GM18502 (cell line): ENCODE results near the gene ETS1.

Experiments
- ATAC-seq: cut with Tn5 transposase; IDR thresholded peaks from one replicate; pipeline ENCODE4 v1.9.1; 2021; ENCODE audit warnings: mild to moderate bottlenecking; ENCODE audit not compliant: unreplicated experiment, poor library complexity

The ETS1 gene

DNA sequence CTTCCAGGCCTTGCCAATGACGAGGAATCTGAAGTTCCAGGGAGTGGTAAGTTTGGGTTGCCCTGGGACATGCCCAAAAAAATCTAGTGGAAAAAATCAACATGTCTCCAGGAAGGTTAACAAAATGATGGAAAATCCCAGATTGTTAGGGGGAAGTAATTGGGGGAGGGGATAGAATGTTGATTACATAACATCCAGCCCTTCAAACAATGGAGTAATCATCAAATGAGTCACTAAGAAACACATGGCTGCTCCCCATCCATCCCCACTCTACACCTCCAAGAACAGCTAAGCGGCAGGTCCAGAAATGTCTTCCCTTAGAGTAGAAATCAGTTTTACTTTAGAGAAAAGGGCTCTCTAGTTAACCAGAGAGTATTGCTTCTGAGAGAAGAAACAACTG, 94.9 kb downstream of the ETS1 start:
- no peak for ATAC-seq

DNA sequence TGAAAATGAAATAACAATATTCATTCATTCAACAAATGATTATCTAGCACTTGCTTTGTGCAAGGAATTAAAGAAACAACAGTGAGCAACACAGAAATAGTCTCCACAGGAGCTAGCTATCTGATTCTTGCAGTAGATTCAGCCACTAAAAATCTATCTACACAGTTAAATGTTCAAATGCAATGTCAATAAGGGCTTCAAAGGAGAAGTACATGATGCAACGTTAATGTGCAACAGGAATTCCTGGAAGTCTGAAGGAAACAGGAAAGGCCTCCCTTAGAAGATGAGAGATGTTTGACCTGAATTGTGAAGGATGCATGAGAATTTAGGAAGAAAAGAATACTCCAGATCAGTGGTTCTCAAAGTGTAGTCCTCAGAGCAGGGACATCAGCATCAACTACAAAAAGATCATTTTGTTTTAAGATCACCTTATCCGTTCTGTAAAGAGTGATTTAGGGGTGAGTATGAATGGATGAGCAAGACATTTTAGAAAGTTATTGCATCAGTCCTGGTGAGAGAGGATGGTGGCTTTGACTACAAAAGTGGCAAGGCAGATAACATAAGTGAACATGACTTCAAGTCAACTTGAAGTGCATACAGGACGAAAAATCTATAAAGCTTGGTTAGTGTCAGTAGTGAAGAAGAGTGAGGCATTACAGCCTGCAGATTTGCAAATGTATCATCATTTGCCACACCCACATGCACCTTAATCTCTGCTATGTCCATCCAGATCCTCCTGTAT, 96.0 kb downstream of the ETS1 start:
- no peak for ATAC-seq

DNA sequence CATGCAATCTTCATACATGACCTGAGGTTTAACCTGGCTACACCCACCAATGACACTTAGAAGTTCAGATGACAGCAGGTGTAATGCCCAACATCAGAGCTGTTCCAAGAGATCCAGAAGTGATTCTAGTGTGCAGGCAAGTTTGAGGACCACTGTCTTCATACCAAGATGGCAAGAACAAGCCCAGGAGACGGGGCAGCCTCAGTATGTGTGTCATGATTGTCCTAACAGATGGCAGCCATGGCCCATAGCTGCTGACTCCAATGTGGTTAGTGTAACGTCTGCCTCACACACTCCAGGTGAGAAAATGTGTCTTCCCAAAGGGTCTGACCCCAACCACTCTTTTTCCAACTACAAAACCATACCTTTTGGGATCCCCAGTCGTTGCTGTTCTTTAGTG, 97.3 kb downstream of the ETS1 start:
- ATAC-seq = no peak

DNA sequence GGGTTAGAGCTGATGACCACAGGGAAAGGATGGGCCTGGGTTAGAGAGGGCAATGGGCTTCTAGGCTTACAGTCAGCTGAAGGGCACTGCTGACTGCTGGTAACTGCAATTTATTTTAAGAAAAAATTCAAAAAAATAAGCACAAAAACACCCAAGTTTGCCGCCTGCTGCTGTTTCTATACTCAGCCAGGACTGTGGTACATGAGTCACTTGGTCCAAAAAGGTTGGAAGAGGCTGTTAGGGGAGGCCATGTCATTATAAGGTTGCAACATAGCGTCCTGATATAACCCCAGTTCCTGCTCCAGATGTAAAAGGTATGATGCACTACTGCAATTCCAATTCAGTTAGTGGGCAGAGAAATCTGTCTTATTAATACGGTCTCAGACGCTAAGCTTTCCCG, 98.9 kb downstream of the ETS1 start:
- no peak for ATAC-seq

DNA sequence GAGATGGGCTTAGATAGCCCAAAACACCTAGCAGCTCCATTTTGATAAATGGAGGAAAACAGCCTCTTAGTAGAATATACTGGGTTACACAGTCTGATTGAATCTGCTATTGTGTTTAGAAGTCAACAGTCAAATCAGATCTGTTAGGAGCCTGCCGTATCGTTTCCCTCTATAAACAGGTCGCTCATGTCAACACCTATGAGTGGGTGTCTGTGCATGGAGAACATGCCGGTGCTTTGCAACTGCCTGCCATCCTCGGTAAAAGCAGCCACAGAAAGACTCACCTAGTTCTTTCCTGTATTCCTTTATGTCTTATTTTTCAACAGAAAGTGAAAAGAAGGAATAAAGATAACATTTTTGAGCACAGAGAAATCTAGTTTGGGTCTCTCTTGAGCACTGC, 99.4 kb downstream of the ETS1 start:
- ATAC-seq = no peak

DNA sequence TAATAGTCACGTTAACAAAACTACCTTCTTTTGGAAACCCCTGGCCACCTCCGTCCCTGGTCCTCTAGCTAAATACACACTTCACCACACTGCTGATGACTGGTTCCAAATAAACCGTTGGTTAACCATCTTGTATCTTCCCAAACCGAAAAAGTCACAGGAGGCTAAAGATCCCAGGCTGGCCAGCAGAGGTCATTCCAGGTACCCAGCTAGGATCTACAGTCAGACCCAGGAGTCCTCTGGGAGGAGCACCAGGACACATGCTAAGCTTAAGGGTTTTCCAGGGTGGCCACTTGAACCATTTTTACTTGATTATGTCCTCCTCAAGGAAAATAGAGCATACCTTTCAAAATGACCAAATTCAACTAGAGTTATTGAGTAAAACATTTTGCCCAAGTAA, 103.2 kb downstream of the ETS1 start:
- ATAC-seq = no peak

DNA sequence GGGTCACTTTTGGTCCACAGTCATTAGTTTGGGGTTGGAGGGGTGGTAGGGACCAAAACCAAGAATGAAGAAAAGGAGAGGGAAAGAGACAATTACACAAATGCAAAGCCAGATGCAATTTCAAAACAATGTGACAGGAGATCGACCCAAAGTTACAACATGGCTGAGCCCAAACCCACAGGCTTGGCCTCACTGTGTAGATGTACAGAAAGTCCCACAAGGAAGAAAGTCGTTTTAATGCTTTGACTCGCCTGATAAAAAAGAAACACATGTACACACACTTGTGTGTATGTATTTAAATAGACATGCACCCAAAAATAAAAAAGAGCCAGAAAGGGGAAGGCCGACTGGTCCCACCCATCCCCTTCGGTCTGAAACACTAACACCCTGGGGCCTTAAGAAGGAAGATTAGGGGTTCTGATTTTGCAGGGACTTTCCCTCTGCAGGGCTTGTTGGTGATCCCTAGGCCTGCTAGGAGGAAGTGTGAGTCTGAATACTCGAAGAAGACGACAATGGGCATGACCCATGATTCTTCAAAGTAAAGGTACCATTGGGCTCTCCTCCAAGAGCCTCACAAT, 104.1 kb downstream of the ETS1 start:
- ATAC-seq = peak; percentile 81

DNA sequence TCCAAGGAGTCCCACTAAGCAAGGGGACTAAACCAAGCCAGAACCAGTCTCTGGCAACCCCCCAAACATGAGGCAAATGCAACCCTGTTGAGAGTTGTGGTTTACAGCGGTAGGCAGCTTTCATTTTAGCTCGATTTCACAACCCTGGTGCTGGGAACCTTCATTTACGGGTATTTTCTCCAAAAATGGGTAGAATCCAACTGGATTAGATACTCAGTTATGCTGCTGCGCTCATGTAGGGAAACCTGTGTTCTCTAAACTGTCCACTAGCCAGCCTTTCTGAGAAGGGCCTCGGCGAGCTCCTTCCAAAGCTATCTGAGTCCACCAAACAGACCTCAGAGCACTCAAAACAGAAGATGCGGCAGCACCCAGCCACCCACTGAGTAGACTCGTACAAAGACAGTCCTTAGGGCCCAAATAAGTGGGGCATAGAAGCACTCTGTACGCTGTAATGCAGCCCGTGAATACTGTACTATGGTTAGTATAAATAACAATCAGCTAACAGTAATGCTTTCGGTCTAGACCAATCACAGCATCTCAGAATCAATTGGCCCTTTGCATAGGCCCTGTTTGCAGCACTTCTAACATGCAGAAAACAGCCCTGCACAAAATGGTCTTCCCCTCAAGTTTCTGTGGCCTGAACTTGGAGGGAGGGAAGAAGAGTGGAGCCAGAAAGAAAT, 104.7 kb downstream of the ETS1 start:
- ATAC-seq = peak; percentile 69

DNA sequence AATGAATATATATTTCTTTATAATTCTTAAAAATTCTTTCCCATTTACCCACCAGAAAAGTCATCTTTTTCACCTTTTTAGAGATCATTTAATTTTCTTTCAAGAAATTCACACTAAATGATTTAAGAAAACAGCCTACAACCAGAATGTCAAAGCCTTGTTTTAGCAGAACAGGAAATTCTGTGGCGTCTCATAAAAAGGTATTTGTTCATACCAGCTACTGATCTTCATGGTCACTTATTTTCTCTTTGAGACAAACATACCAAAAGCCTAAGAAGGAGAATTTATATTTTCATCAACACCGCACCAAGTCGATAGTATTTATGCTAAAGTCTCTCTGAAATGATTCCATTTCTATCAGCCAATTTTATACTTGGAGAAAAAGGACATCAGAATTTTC, 105.3 kb downstream of the ETS1 start:
- no peak for ATAC-seq

DNA sequence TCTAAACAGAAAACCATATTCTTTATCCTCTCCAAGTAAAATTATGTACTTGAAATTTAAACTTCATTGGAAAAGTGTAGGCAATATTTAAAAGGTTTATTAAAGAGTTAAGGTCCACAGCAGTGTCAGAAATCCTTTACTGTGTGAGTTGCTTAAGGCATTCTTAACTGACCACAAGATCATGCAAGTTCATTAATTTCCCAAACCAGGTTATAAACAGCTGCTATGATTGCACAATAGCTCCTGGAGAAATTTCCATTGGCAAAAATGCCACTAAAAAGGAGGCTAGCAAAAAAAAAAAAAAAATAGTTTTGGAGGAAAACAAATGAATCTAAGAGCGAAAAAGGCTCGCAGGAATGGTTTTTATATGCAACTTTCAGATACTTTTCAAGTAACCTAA, 106.2 kb downstream of the ETS1 start:
- ATAC-seq = no peak

DNA sequence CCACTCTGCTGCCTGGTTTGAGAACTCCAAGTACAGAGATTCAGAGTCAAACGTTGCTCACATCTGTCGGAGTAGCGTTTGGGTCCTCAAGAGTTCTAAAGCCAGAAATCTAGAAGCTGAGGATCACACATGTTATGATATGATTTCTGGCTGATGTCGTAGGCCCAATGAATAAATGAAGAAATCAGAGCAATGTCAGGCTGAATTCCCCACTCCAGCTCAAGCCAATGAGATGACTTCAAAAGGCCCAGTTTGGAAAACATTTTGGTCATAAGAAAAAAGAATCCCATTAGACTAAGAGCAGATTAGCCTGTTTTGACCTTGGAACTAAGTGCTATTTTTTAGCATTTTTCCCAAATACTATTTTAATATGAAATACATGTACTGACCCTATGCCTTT, 106.7 kb downstream of the ETS1 start:
- no peak for ATAC-seq

DNA sequence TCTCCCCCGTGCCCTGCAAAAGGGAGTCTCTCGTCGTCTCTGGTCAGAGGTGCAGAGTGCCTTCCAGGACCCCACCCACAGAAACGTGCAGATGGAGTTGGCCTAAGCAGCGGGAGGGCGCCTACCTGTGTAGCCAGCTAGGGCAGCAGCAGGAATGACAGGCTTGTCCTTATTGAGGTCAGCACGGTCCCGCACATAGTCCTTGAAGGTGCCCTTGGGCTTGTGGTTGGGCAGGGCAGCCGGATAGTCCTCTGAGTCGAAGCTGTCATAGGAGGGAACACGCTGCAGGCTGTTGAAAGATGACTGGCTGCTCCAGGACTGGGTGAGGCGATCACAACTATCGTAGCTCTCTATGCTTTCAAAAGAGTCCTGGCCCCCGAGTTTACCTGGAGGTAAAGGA, 107.3 kb downstream of the ETS1 start:
- ATAC-seq = no peak

DNA sequence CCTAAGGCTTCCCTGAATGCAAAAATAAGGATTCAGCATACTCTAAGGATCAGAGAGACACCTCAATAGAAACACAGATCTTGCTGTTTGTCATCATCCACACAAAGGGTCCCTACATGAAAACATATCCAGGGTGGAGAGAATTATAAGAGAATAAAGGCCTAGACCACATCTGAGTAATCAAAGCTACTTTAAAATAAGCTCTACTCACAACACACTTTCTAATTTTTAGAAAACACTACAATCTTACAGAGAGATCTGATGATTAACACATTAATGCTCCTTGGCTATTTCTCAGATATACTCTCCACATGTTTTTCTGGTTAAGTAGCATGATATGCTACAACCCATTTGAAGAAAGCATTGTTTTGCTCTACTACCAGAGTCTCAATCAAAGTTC, 108.2 kb downstream of the ETS1 start:
- no peak for ATAC-seq

DNA sequence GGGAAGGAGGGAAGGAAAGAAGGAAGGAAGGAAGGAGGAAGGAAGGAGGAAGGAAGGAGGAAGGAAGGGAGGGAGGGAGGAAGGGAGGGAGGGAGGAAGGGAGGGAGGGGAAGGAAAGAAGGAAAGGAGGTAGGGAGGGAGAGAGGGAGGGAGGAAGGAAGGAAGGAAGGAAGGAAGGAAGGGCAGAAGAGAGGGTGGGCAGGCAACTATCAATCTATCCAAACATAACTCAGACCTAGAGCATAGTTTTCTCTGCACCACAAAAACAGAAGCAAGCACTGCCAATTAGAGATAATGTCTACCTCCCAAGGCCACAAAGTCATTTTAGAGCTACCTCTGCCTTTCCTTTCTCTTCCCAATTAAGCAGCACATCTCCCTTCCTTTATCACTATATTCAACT, 109.1 kb downstream of the ETS1 start:
- ATAC-seq = no peak

DNA sequence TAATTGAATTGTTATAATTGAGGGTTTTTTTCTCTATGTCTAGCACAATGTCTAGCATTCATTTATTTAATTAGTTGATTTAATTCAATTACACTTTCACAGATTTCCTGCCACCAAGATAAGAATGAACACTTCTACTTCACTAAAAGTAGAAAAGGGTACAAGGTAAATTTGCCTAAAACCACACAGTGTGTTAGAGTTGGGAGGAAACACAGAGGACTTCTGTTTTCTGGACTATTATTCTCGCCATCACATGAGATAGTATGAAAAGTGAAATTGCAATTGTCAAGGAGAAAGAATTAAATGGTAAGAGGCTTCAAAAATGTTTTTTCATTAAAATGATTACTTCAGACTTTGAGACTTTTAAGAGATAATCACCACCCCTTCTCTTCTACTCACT, 109.5 kb downstream of the ETS1 start:
- ATAC-seq = no peak

DNA sequence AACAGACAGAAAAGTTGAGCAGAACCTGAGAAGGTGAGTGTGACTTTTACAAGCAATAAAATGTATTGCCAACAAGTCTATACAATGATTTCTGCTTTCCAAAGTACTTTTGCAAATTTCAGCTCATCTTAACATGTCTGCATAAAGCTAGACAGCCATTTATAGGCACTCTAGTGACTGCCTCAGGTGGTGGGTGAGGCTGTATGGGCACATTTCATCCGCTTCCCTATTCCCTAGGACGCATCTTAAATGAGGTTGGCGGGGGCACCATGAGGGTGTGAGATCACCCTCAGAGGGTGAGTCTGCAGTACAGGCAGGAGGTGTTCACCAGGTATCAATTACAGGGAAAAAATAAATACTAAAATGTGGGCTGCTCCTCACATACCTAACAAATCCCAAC, 110.1 kb downstream of the ETS1 start:
- no peak for ATAC-seq

DNA sequence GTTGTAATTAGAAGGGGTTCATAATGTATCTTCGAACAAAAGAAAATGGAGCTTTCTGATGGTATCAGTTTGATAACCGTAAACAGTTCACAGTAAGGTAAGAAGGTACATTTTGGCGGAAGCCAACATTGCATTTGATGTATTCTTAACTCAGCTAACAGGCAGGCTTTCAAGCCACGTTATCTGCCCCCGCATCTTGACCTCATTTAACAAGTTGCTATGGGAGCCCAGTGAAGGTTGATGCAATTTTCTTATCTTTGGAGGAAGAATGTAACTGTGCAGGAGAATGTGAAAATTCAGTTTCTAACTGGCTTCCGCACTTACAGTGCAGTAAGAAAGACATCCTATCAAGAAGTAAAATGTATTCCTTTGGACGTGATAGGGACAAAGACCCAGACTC, 110.6 kb downstream of the ETS1 start:
- no peak for ATAC-seq

DNA sequence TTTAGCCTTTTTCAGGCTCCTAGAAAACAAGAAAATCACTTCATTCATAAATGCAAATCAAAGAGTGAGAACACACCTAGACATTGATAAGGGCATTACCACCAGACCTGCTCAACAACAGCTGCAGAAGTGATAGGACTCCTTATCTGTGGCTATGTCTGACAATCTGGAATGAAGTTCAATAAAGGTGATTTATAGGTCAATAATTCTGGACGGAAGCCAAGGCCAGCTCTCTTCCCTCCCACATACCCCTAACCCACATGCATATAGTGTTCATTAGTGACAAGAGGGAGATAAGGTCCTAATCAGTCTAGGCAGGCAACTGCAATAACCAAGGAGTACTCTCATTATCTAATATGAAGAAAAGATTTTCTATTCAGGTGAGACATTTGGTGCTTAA, 111.3 kb downstream of the ETS1 start:
- ATAC-seq = no peak

DNA sequence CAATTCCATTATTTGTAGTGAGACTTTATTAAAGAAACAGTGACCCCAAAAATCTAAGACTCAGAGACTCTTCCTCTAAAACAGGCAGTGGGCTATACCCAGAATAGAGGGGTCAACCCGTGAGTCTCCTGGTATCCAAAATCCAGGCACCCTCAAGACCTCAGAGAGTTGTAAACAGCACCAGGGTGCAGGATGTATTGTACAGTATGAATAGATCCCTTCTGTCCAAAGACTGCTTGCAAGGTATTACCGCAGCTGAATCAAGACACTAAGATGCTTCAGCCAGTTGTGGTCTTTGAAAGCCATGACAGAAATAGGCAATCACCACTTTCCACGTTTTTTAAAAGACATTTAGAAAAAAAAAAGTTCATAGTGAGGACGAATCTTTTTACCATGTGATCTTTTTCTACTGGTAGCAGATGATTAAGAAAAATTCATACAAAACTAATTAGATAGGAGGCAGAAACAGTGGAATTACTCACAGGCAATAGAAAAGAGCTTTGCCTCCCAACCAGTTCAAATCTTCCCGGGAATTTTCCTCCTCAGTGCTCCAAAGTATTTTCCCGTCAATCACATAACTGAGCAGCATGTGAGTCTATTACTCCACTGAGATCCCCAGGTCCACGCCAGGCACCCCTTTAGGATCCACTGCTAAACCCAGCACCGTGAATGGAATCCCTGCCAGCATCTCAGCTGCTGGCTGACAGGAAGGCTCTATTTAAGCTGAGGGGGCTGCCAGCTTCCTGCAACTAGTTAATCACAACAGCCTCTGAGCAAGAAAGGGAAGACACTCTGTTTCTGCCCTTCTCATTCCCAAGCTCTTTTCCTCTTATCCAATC, 113.1 kb downstream of the ETS1 start:
- no peak for ATAC-seq

DNA sequence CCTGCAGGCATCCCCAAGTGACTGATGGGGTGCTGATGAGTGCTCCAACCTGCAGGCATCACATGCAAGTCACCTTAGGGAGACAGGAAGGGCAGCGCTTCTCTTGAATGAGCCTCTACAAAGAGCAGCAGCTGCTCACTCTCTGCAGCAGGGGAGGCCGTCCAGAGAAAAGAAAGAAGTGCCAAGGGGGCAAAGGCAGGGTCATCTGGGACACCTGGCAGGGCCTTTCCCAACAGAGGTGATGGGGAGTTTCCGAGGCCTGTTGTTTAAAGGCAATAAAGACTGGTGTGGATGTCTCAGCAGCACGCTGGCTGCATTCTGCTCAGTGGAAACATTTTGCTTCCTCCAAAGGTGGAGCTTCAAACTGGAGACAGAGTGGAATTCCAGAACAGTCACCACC, 113.7 kb downstream of the ETS1 start:
- ATAC-seq = no peak
